GM18520 (cell line): ENCODE results near the gene ITGAV.
"Not testable (repeated sequence)": the region's sequence is repeated elsewhere in the genome, so short reads cannot be mapped to it uniquely, and the experiment has no call there.

Experiments
- ATAC-seq: cut with Tn5 transposase; IDR thresholded peaks from one replicate; pipeline ENCODE4 v1.9.1; 2021; ENCODE audit not compliant: unreplicated experiment

ITGAV gene

GRCh38 chr2:186589612-186590349, at the start of gene ITGAV:
Gene ITGAV (plus strand): TSS chr2:186590056. CDS start chr2:186590339, 283 bp downstream.
- peak; percentile 95 for ATAC-seq

GRCh38 chr2:186540941-186541340, 48.9 kb upstream of the ITGAV start:
- no peak for ATAC-seq

- no peak for ATAC-seq
Measured at GRCh38 chr2:186542002-186542401, 47.9 kb upstream of the ITGAV start.

GRCh38 chr2:186543561-186544131, 46.2 kb upstream of the ITGAV start:
- no peak for ATAC-seq

- ATAC-seq: no peak
Measured at GRCh38 chr2:186544255-186544675, 45.6 kb upstream of the ITGAV start.

GRCh38 chr2:186546846-186547245, 43.0 kb upstream of the ITGAV start:
- no peak for ATAC-seq

GRCh38 chr2:186551323-186552050, 38.4 kb upstream of the ITGAV start:
- no peak for ATAC-seq

GRCh38 chr2:186554429-186554828, 35.4 kb upstream of the ITGAV start:
- no peak for ATAC-seq

GRCh38 chr2:186554850-186555671, 34.8 kb upstream of the ITGAV start:
- ATAC-seq: no peak

- ATAC-seq: no peak
Measured at GRCh38 chr2:186558512-186559276, 31.2 kb upstream of the ITGAV start.

- no peak for ATAC-seq
Measured at GRCh38 chr2:186559370-186559769, 30.5 kb upstream of the ITGAV start.

- no peak for ATAC-seq
Measured at GRCh38 chr2:186559848-186560247, 30.0 kb upstream of the ITGAV start.

GRCh38 chr2:186560254-186560653, 29.6 kb upstream of the ITGAV start:
- no peak for ATAC-seq

GRCh38 chr2:186561467-186562208, 28.2 kb upstream of the ITGAV start:
- no peak for ATAC-seq

GRCh38 chr2:186562209-186562578, 27.7 kb upstream of the ITGAV start:
- no peak for ATAC-seq

- ATAC-seq: not testable (repeated sequence)
Measured at GRCh38 chr2:186568600-186568999, 21.3 kb upstream of the ITGAV start.

GRCh38 chr2:186569127-186569526, 20.7 kb upstream of the ITGAV start:
- ATAC-seq: not testable (repeated sequence)

- no peak for ATAC-seq
Measured at GRCh38 chr2:186569897-186570296, 20.0 kb upstream of the ITGAV start.

GRCh38 chr2:186570604-186571003, 19.3 kb upstream of the ITGAV start:
- no peak for ATAC-seq

- ATAC-seq: no peak
Measured at GRCh38 chr2:186572705-186573104, 17.2 kb upstream of the ITGAV start.
